Osteoblast (primary cell): ENCODE results near the gene CACNA2D3. TPM values are rescaled to one million over a fixed set of nuclear protein-coding genes. Genes with fewer than 3 reads are reported as not detected.

Source experiments
- DNase-seq: peaks from one replicate; pipeline ENCODE4 v3.0.0; 2011; ENCODE audit warnings: low spot score, mixed read lengths; ENCODE audit not compliant: insufficient read length; ENCODE audit errors: missing footprints
- H2AFZ ChIP-seq: 2 replicates; pipeline ENCODE4 v1.6.0; 2011; ENCODE audit warnings: mild to moderate bottlenecking, low read length
- H3K27ac ChIP-seq: 2 replicates; pipeline ENCODE4 v1.5.1; 2011; ENCODE audit warnings: mild to moderate bottlenecking, low read depth, low read length, moderate library complexity
- H3K27me3 ChIP-seq: 2 replicates; pipeline ENCODE4 v1.6.0; 2012; ENCODE audit warnings: mild to moderate bottlenecking, control low read depth, inconsistent platforms, low read length, moderate library complexity; ENCODE audit not compliant: insufficient read depth
- H3K36me3 ChIP-seq: 2 replicates; pipeline ENCODE4 v1.5.1; 2011; ENCODE audit warnings: mild to moderate bottlenecking, low read length, control low read depth, moderate library complexity; ENCODE audit not compliant: insufficient read depth
- H3K4me1 ChIP-seq: 2 replicates; pipeline ENCODE4 v1.5.1; 2011; ENCODE audit warnings: mild to moderate bottlenecking, low read length, control low read depth, moderate library complexity; ENCODE audit not compliant: insufficient read depth
- H3K4me2 ChIP-seq: 2 replicates; pipeline ENCODE4 v1.6.0; 2011; ENCODE audit warnings: mild to moderate bottlenecking, low read length; ENCODE audit not compliant: insufficient read depth
- H3K4me3 ChIP-seq: fragments of 200-600 bp; sonication (generic); 3 replicates; pipeline ENCODE4 v1.5.1; 2012; ENCODE audit warnings: mild to moderate bottlenecking, low read length, inconsistent platforms; ENCODE audit not compliant: insufficient read depth
- H3K79me2 ChIP-seq: 2 replicates; pipeline ENCODE4 v1.6.0; 2012; ENCODE audit warnings: mild to moderate bottlenecking, low read length, control low read depth, inconsistent platforms; ENCODE audit not compliant: insufficient read depth
- H3K9me3 ChIP-seq: 2 replicates; pipeline ENCODE4 v1.5.1; 2011; ENCODE audit warnings: low read depth, low read length, control low read depth
- H4K20me1 ChIP-seq: 2 replicates; pipeline ENCODE4 v1.6.0; 2012; ENCODE audit warnings: mild to moderate bottlenecking, low read length, control low read depth; ENCODE audit not compliant: insufficient read depth
- CTCF ChIP-seq: IDR thresholded peaks from 2 replicates; pipeline ENCODE4 v1.5.1; 2011; ENCODE audit warnings: mild to moderate bottlenecking, low read depth, low read length, moderate library complexity; ENCODE audit errors: extremely low read depth
- total RNA-seq: library from RNA; depleted of rRNA; stranded (reverse); fragments of >200 nt; gene quantifications from 2 replicates; pipeline ENCODE4 v1.2.3, GENCODE V29; 2012

CACNA2D3 gene
- total RNA-seq, 1 donor: 0.36 TPM

- Histone ChIP-seq H3K27me3 (no peaks in the 10 kb centered on the region), H3K9me3 (no peaks in the 10 kb centered on the region), H3K4me2 (no peak overlapping the region), H3K4me3 (no peak overlapping the region), H2AFZ (no peak overlapping the region), H3K36me3 (no peaks in the 10 kb centered on the region), H3K79me2 (no peaks in the 10 kb centered on the region), H3K4me1 (no peaks in the 10 kb centered on the region), H3K27ac (no peak overlapping the region), H4K20me1 (no peaks in the 10 kb centered on the region)
- DNase-seq: no peak
- no peak for TF ChIP-seq CTCF
These were observed 199.2 kb downstream of the CACNA2D3 start for GRCh38 chr3:54321520-54321919.

DNA sequence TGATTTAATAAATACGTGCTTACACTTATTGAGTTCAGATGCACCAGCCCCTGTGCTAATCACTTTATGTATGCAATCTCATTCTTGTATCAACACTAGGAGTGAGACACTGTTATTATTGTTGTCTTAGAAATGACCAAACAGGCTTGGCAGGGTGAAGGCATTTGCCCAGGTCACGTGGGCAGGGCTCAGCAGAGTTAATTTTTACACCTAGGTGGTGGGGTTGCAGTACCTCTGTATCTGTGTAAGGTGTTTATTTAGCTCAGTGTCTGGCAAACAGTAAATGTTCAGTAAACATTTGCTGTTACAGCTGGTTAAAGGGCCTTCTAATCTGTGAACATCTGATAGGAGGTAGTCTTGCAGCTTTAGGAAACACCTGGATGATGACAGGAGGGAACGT, 200.0 kb downstream of the CACNA2D3 start:
- no peaks in the 10 kb centered on the region for H3K9me3 ChIP-seq
- H2AFZ ChIP-seq: no peak overlapping the region
- no peak overlapping the region for H3K27ac ChIP-seq
- no peak for DNase-seq
- no peaks in the 10 kb centered on the region for H3K27me3 ChIP-seq
- H3K36me3 ChIP-seq: no peaks in the 10 kb centered on the region
- no peaks in the 10 kb centered on the region for H3K4me1 ChIP-seq
- TF ChIP-seq CTCF: no peak
- no peak overlapping the region for H3K4me3 ChIP-seq
- H3K79me2 ChIP-seq: no peaks in the 10 kb centered on the region
- no peaks in the 10 kb centered on the region for H4K20me1 ChIP-seq
- H3K4me2 ChIP-seq: no peak overlapping the region

- Histone ChIP-seq H3K9me3 (peaks cover 3% of the 10 kb centered on the region), H3K4me2 (no peak overlapping the region), H3K36me3 (no peaks in the 10 kb centered on the region), H2AFZ (no peak overlapping the region), H4K20me1 (no peaks in the 10 kb centered on the region), H3K27ac (no peak overlapping the region), H3K4me1 (no peaks in the 10 kb centered on the region), H3K79me2 (no peaks in the 10 kb centered on the region), H3K4me3 (no peak overlapping the region), H3K27me3 (no peaks in the 10 kb centered on the region)
- DNase-seq: no peak
- no peak for TF ChIP-seq CTCF
These were observed 201.8 kb downstream of the CACNA2D3 start for GRCh38 chr3:54324103-54324502.

GRCh38 chr3:54326951-54327350, 204.6 kb downstream of the CACNA2D3 start:
- Histone ChIP-seq H3K4me1 (no peaks in the 10 kb centered on the region), H3K4me3 (no peak overlapping the region), H3K79me2 (no peaks in the 10 kb centered on the region), H3K27me3 (no peaks in the 10 kb centered on the region), H3K27ac (no peak overlapping the region), H3K4me2 (no peak overlapping the region), H3K36me3 (no peaks in the 10 kb centered on the region), H3K9me3 (peaks cover 3% of the 10 kb centered on the region), H2AFZ (no peak overlapping the region), H4K20me1 (no peaks in the 10 kb centered on the region)
- no peak for TF ChIP-seq CTCF
- DNase-seq: no peak
